Hepatic stellate cell (primary cell): Measurements from ENCODE around the gene OR7G1.

Experiments
- DNase-seq: peaks from one replicate; pipeline ENCODE4 v3.0.0; 2011; ENCODE audit warnings: low spot score

The OR7G1 gene, protein sequence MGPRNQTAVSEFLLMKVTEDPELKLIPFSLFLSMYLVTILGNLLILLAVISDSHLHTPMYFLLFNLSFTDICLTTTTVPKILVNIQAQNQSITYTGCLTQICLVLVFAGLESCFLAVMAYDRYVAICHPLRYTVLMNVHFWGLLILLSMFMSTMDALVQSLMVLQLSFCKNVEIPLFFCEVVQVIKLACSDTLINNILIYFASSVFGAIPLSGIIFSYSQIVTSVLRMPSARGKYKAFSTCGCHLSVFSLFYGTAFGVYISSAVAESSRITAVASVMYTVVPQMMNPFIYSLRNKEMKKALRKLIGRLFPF

DNA sequence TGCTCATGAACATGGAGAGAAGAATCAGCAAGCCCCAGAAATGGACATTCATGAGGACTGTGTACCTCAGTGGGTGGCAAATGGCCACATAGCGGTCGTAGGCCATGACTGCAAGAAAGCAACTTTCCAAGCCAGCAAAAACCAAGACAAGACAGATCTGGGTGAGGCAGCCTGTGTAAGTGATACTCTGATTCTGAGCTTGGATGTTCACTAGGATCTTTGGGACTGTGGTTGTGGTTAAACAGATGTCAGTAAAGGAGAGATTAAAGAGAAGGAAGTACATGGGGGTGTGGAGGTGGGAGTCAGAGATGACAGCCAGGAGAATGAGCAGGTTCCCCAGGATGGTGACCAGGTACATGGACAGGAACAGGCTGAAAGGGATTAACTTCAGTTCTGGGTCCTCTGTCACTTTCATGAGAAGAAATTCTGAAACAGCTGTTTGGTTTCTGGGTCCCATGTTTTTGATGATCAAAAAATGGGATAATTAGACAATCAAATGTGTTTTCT is at the start of gene OR7G1:
Gene OR7G1 (minus strand): TSS at position 457 of the 507 bp plus-strand sequence. CDS start 0 bp downstream, at position 457.
- no peak for DNase-seq

GRCh38 chr19:9165261-9165660 is 49.7 kb upstream of the OR7G1 start:
- no peak for DNase-seq

DNA sequence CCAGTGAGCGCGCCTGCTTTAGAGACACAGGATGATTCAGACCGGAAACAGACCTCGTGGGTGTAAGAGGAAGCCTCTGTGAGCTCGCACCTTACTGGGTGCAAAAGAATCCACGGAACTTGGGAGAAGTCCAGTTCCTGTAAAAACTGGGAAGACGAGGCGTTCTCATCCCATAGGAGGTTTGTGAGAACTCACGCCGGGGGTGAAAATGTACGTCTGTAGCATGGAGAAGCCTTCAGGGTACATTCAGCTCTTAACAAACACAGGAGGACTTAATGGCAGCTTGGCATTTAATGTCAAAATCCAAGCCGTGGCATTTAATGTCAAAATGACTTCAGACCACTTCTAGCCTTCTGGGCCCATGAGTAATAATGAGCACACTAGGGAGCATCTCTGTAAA is 45.9 kb upstream of the OR7G1 start:
- no peak for DNase-seq

- DNase-seq, result no peak
These were observed 44.3 kb upstream of the OR7G1 start for GRCh38 chr19:9159891-9160290.

GRCh38 chr19:9156304-9156703 is 40.7 kb upstream of the OR7G1 start:
- DNase-seq, result no peak

- no peak for DNase-seq
These were observed 40.0 kb upstream of the OR7G1 start for GRCh38 chr19:9155591-9155990.

- DNase-seq, result no peak
These were observed 35.8 kb upstream of the OR7G1 start for GRCh38 chr19:9151367-9151766.

GRCh38 chr19:9150650-9151049 is 35.1 kb upstream of the OR7G1 start:
- no peak for DNase-seq

- DNase-seq, result no peak
These were observed 34.4 kb upstream of the OR7G1 start for GRCh38 chr19:9149997-9150396.

- no peak for DNase-seq
These were observed 33.1 kb upstream of the OR7G1 start for GRCh38 chr19:9148697-9149096.

GRCh38 chr19:9146882-9147281 is 31.3 kb upstream of the OR7G1 start:
- no peak for DNase-seq

- no peak for DNase-seq
These were observed 29.4 kb upstream of the OR7G1 start for GRCh38 chr19:9144920-9145319.

DNA sequence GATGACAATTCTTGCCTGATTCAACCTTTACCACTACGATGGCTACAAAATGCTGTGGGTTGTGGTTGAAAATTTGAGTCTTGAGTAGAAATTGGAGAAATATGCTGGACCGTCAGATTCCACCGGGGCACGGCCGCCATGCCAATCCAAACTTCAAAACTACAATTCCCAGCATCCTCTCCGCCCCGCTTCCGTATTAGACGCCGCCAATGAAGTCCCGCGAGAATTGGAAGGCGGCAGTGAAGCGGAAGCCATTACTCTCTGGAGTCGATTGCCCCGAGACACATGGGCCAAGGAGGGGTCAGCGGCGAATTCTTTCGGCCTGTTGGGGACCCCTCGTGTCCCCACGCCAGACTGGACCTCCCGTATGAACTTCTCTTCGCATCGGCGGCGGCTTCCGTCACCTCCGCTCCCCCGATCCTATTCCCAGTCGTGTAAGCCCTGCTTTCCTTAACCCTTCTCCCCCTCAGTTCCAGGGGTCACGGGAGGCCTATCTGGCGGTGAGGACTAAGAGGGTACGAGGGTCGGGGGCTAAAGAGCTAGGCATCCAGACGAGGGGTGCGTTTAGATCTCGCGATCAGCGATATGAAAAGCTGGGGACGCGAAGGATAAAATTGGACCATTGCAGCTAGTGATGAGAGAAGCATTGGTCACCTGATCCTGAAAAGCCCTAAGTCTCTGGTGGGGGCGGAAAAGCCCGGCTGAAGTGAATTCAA is 24.8 kb upstream of the OR7G1 start, which contains the start of gene ZNF317:
Gene ZNF317 (plus strand): TSS at position 239 of the 716 bp plus-strand sequence. CDS start 15,620 bp downstream, outside the sequence.
- DNase-seq, result peak; percentile 90

DNA sequence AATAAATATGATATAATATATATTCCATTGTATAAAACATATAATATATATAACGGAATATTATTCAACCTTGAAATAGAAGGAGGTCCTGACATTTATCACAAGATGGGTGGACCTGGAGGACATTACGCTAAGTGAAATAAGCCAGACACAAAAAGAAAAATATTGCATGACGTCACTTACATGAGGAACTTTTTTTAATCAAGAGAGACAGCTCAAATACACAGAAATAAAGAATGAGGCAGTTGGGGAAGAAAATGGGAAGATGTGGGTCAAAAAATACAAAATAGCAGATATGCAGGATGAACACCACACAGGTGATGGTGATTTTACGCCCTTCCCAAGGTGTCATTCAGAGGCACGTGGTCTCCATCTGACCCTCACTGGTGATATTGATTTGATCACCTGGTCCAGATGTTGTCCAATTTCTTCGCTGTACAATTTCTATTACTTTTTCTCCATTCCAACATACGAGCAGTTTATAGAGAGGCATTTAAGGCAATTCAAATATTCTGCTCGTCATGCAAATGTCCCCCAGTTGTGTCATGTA is 24.1 kb upstream of the OR7G1 start:
- DNase-seq, result no peak

- DNase-seq, result no peak
These were observed 16.9 kb upstream of the OR7G1 start for GRCh38 chr19:9132422-9132821.

GRCh38 chr19:9130965-9131364 is 15.4 kb upstream of the OR7G1 start:
- DNase-seq, result no peak

- DNase-seq, result no peak
These were observed 12.6 kb upstream of the OR7G1 start for GRCh38 chr19:9128171-9128570.

DNA sequence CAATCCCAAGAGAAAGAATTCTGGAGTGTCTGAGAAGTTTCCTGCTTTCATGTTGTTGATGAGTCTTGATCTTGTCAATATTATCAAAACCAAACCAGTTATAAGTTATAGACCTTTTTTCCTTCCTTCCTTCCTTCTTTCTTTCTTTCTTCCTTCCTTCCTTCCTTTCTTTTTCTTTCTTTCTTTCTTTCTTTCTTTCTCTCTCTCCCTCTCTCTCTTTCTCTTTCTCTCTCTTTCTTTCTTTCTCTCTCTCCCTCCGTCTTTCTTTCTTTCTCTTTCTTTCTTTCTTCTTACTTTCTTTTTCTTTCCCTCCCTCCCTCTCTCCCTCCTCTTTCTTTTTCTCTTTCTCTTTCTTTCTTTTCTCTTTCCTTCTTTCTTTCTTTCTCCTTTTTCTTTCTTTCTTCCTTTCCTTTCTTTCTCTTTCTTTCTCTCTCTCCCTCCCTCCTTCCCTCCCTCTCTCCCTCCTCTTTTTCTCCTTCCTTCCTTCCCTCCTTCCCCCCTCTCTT is 11.4 kb upstream of the OR7G1 start, which contains the start of gene OR7G3:
Gene OR7G3 (minus strand): TSS at position 51 of the 506 bp plus-strand sequence. CDS start 0 bp downstream, at position 51.
- no peak for DNase-seq

DNA sequence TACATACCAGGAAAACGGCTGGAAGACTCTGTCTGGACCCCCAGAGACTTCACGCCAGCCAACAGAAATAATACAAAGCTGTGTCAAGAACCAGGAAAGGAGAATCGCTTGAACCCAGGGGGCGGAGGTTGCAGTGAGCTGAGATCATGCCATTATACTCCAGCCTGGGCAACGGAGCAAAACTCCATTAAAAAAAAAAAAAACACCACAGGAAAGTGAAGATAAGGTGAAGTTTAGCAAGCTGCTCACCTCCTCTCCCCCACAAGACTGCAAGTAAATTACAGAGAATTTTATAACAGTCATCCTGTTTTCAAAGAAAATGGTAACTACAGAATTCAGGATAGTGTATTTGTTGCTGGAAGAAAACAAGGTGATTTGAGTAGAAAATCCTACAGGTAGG is 984 bp upstream of the OR7G1 start:
- DNase-seq, result no peak

DNA sequence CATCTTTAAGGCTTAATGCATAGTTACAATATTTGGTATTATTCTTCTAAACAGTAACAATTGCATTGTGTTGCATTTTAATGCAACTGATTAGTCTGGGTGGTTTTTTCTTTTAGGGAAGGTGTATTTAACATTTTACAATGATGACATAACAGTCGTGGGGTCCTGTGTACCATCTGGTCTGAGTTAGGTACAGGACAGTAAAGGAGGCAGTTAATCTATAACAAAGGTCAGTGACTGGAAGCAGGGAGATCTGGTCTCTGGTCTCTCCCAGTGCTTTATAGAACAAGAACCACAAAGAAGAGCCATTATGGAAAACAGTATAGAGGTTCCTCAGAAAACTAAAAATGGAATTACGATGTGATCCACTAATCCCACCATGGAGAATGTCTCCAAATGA is 5.6 kb downstream of the OR7G1 start:
- DNase-seq, result no peak

DNA sequence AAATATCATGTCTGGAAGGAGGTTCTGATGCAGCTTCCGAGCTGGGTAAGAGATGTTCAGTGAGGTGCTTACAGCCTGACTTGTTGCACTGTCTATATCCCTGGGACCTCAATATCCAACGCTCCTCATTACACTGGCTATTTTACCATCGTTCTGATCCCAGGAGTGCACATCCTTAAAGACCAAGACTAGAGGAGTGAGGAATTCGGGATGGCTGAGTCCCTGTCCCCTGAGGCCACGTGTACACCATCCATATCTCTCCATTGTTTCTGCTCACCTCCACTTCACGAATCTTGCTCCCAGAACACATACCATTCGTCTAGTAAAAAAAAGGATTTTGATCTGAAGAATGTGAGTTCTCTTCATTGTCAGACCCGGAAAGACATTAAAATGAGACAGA is 8.2 kb downstream of the OR7G1 start, which contains the start of gene OR7G2:
Gene OR7G2 (minus strand): TSS at position 101 of the 400 bp plus-strand sequence. CDS start 4,232 bp downstream, outside the sequence.
- DNase-seq, result no peak

GRCh38 chr19:9086761-9087160 is 28.8 kb downstream of the OR7G1 start, which contains the start of gene OR1M1:
Gene OR1M1 (plus strand): TSS chr19:9087061. CDS start chr19:9093245, 6,184 bp downstream.
- DNase-seq, result no peak
